K562 (cell line): ENCODE measurements around the gene PNPLA7. TPM values are rescaled to one million over a fixed set of nuclear protein-coding genes. Genes with fewer than 3 reads are reported as not detected.

Experiments
- ATAC-seq: fragments of 200-7000 bp; cut with Tn5 transposase; 3 replicates; pipeline ENCODE4 v1.9.1; 2020; ENCODE audit warnings: moderate library complexity
- BruUV-seq: library from RNA; stranded (reverse); fragments of 400-500 nt; replicated peaks from 2 replicates; lab custom pipeline; 2021; lab: Mats Ljungman, UMichigan
- CTCF ChIA-PET: fragments of 300-600 bp; formaldehyde crosslinking; extraction: SDS; loops from one replicate; lab custom pipeline; 2021; ENCODE audit warnings: low intra/inter-chr PET ratio; lab: Yijun Ruan, JAX
- POLR2A ChIA-PET: fragments of 300-600, 350-650 bp; sonication (Branson Sonifier 250); formaldehyde crosslinking; extraction: SDS; loops from one replicate; lab custom pipeline; 2021; ENCODE audit warnings: antibody characterized with exemption, inconsistent platforms; lab: Yijun Ruan, JAX
- DNase-seq, 4 experiments: peaks; one replicate each; pipeline versions ENCODE4 v3.0.0 to v3.0.0-alpha.2; 2011 to 2018; ENCODE audit warnings: low spot score in 3 of 4, mixed read lengths in 3 of 4; ENCODE audit errors: extremely low read depth in 1 of 4
- FAIRE-seq: peaks from 2 replicates; lab custom pipeline; 2011; peaks lifted over from hg19 to GRCh38; lab: Jason Lieb, UNC
- H2AFZ ChIP-seq: 2 replicates; pipeline ENCODE4 v1.6.0; 2011; ENCODE audit warnings: low read depth, low read length, control low read depth, inconsistent platforms
- H3K27ac ChIP-seq: fragments of 200-600 bp; 3 replicates; pipeline ENCODE4 v1.8.0; 2011; ENCODE audit warnings: low read depth, mild to moderate bottlenecking, control low read depth, inconsistent platforms, low read length, moderate library complexity, mixed read lengths; ENCODE audit errors: extremely low read depth
- H3K27me3 ChIP-seq, 2 experiments: fragments of 300-600 bp in 1 of 2; 2 replicates in 1 of 2; 3 replicates in 1 of 2; pipeline versions ENCODE4 v1.6.0 to v1.8.0; 2011; ENCODE audit warnings: inconsistent platforms in 2 of 2, low read length in 2 of 2, mild to moderate bottlenecking in 1 of 2, mixed read lengths in 1 of 2, moderate library complexity in 1 of 2; ENCODE audit not compliant: control insufficient read depth in 2 of 2, insufficient read depth in 2 of 2
- H3K36me3 ChIP-seq: fragments of 300-600 bp; 3 replicates; pipeline ENCODE4 v1.8.0; 2011; ENCODE audit warnings: mild to moderate bottlenecking, low read length, inconsistent platforms; ENCODE audit not compliant: control insufficient read depth, insufficient read depth
- H3K4me1 ChIP-seq, 2 experiments: fragments of 200-600 bp in 1 of 2; replicated peaks in 1 of 2; 2 replicates in 1 of 2; 3 replicates in 1 of 2; pipeline versions ENCODE4 v1.5.1 to v1.8.0; 2011; ENCODE audit warnings: inconsistent platforms in 2 of 2, low read length in 2 of 2, mild to moderate bottlenecking in 1 of 2, mixed read lengths in 1 of 2, moderate library complexity in 1 of 2; ENCODE audit not compliant: control insufficient read depth in 2 of 2, insufficient read depth in 2 of 2
- H3K4me2 ChIP-seq: 2 replicates; pipeline ENCODE4 v1.6.1; 2011; ENCODE audit warnings: low read length, control low read depth, inconsistent platforms, mixed read lengths; ENCODE audit not compliant: insufficient read depth
- H3K4me3 ChIP-seq: fragments of 200-600 bp; sonication (generic), shearing (Covaris generic); 2 replicates; pipeline ENCODE4 v1.5.1; 2016; ENCODE audit warnings: control low read depth, inconsistent platforms
- H3K79me2 ChIP-seq: fragments of 200-600 bp; 3 replicates; pipeline ENCODE4 v1.8.0; 2011; ENCODE audit warnings: low read length, inconsistent platforms; ENCODE audit not compliant: control insufficient read depth, insufficient read depth
- H3K9ac ChIP-seq, 2 experiments: 2 replicates each; pipeline versions ENCODE4 v1.6.0 to v1.6.1; 2011; ENCODE audit warnings: low read depth in 2 of 2, low read length in 2 of 2, control low read depth in 1 of 2, inconsistent platforms in 1 of 2, mild to moderate bottlenecking in 1 of 2, mixed read lengths in 1 of 2; ENCODE audit not compliant: insufficient read depth in 1 of 2
- H3K9me1 ChIP-seq: one replicate; pipeline ENCODE4 v1.6.0; 2011; ENCODE audit warnings: inconsistent platforms, mild to moderate bottlenecking, low read length, moderate library complexity; ENCODE audit not compliant: control insufficient read depth, insufficient read depth
- H3K9me3 ChIP-seq: replicated peaks from 2 replicates; pipeline ENCODE4 v1.5.1; 2011; ENCODE audit warnings: low read depth, low read length, inconsistent platforms; ENCODE audit not compliant: control insufficient read depth, insufficient read depth
- H4K20me1 ChIP-seq: replicated peaks from 2 replicates; pipeline ENCODE4 v1.6.1; 2011; ENCODE audit warnings: low read length, inconsistent platforms, mixed read lengths; ENCODE audit not compliant: control insufficient read depth, insufficient read depth
- ATF7 ChIP-seq: fragments of 450-650 bp; IDR thresholded peaks from 2 replicates; pipeline ENCODE4 v1.7.1; 2014; ENCODE audit warnings: mild to moderate bottlenecking, moderate library complexity
- KLF16 ChIP-seq: IDR thresholded peaks from 2 replicates; pipeline ENCODE4 v1.6.1; 2016; ENCODE audit warnings: antibody characterized with exemption
- MYNN ChIP-seq, 2 experiments: sonication (generic); formaldehyde crosslinking in 1 of 2; IDR thresholded peaks; 2 replicates each; pipeline versions ENCODE4 v1.5.0 to v1.6.1; 2016 to 2020; ENCODE audit warnings: antibody characterized with exemption in 1 of 2, missing genetic modification reagents in 1 of 2
- POLR2G ChIP-seq: fragments of 200-400 bp; formaldehyde crosslinking; IDR thresholded peaks from 2 replicates; pipeline ENCODE4 v1.6.1; 2017; ENCODE audit warnings: low read depth, mild to moderate bottlenecking, antibody characterized with exemption, low read length, moderate library complexity
- SMAD2 ChIP-seq: fragments of 150-350 bp; IDR thresholded peaks from 2 replicates; pipeline ENCODE4 v1.6.1; 2014; ENCODE audit warnings: low read depth, mild to moderate bottlenecking, low read length
- WGBS: fragments of 100-300 bp; shearing (Covaris generic); methylation state at CpG from one replicate; pipeline ENCODE4 v1.1.6; 2016; ENCODE audit warnings: low coverage, mixed read lengths; ENCODE audit not compliant: insufficient coverage; ENCODE audit errors: missing lambda C conversion rate; 5-methylcytosine and 5-hydroxymethylcytosine counted together
- in situ Hi-C: fragments of 300-500 bp; cut with MboI; formaldehyde crosslinking; loops from 4 replicates; pipeline ENCODE4 v1.15.0; 2018; ENCODE audit warnings: inconsistent platforms, mixed read lengths
- intact Hi-C: fragments of 100-400 bp; cut with micrococcal nuclease; formaldehyde crosslinking; loops from 2 replicates; pipeline ENCODE4 v1.14.2; 2022
- polyA plus RNA-seq, 8 experiments: library from polyadenylated mRNA; depleted of rRNA in 4 of 8; stranded (reverse) in 5 of 8; unstranded in 3 of 8; fragments of >200 nt; fragmentation: Nextera tagmentation in 2 of 8; fragmentation: Illumina TruSeq in 1 of 8; extraction: Ambion mirVana in 2 of 8; extraction: Trizol in 1 of 8; gene quantifications; 2 replicates each; pipeline versions ENCODE4 v1.2.1 to v1.2.3, GENCODE V29; 2011 to 2014; ENCODE audit warnings: inconsistent platforms in 1 of 8, missing spikeins in 1 of 8
- total RNA-seq, 7 experiments: library from RNA; depleted of rRNA in 6 of 7; stranded (reverse); fragments of >200 nt in 6 of 7; fragmentation: Illumina TruSeq in 2 of 7; extraction: Trizol in 2 of 7; gene quantifications; 2 replicates each; pipeline versions ENCODE4 v1.2.1 to v1.2.3, GENCODE V29; 2011 to 2021; ENCODE audit warnings: low replicate concordance in 1 of 7
- TF ChIP-seq, protein P1 (sequence below): fragments of 450-650 bp; formaldehyde crosslinking; IDR thresholded peaks from 2 replicates; pipeline ENCODE4 v1.4.0; 2022; ENCODE audit warnings: missing genetic modification characterization

Gene PNPLA7
- total and polyA plus RNA-seq, 9 of the 15 experiments (the other 6 are each of a cell fraction or from before 2014, with no cell fraction given), result 0.01 to 0.85 (median 0.19) TPM; not detected in 1

DNA sequence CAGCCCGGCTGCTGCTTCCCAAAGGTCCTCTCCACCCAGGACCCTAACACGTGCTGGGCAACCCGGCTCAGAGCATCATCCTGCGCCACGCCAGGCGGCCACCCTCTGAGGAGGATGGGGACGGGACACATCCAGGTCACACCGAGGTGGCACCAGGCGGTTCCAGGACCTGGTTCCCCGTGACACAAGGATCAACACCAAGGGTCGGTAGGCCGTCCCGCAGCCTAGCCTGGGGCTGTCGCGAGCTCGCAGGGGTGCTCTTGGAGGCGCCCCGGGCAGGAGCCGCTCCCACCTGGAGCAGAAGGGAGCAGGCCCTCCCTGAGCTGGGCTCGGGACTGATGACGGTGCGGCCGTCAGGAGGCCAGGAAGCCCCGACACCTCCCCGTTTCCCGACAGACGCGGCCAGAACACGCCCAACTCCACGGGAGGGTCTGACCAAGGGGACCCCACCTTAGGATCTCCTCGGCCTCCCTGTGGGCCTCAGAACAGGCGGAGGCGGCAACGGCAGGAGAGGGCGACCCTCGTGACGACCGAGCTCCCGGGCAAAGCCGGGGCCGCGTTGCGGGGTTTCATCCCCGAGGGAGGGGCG, 133.5 kb downstream of the PNPLA7 start:
- no peak overlapping the region for H3K4me2 ChIP-seq
- H3K9me1 ChIP-seq, result no peaks in the 10 kb centered on the region
- no peak overlapping the region for H3K9ac ChIP-seq
- CTCF ChIA-PET, result no interaction called here
- H2AFZ ChIP-seq, result no peak overlapping the region
- BruUV-seq, result no TSS peak
- POLR2A ChIA-PET, result interaction anchor here (0.7 kb wide), 1 partner anchor 115 kb away, joined by 3 read pairs; the partner anchor contains the start of gene NRARP
- no peak for FAIRE-seq
- H3K4me3 ChIP-seq, result no peak overlapping the region
- in situ Hi-C loops, result no loop called here
- H3K27ac ChIP-seq, result no peak overlapping the region
- H4K20me1 ChIP-seq, result no peaks in the 10 kb centered on the region
- intact Hi-C loops, result no loop called here
- H3K27me3 ChIP-seq, result no peaks in the 10 kb centered on the region
- no peaks in the 10 kb centered on the region for H3K9me3 ChIP-seq
- peaks cover 67% of the 10 kb centered on the region for H3K79me2 ChIP-seq
- H3K4me1 ChIP-seq, result peaks cover 25 to 47% of the 10 kb centered on the region in 2 experiments
- H3K36me3 ChIP-seq, result peaks cover 5% of the 10 kb centered on the region; the same call in 2 of the 3 replicates
- WGBS, result 95% methylated on average over 12 of the region's 45 CpGs
- TF ChIP-seq KLF16 (no peak), SMAD2 (no peak), MYNN (IDR thresholded peaks at IDR 0.05) (no peak), MYNN (CRISPR knock-in tag; IDR thresholded peaks at IDR 0.05) (no peak), ATF7 (no peak), POLR2G (peak; percentile 62)
- TF ChIP-seq, protein P1, sequence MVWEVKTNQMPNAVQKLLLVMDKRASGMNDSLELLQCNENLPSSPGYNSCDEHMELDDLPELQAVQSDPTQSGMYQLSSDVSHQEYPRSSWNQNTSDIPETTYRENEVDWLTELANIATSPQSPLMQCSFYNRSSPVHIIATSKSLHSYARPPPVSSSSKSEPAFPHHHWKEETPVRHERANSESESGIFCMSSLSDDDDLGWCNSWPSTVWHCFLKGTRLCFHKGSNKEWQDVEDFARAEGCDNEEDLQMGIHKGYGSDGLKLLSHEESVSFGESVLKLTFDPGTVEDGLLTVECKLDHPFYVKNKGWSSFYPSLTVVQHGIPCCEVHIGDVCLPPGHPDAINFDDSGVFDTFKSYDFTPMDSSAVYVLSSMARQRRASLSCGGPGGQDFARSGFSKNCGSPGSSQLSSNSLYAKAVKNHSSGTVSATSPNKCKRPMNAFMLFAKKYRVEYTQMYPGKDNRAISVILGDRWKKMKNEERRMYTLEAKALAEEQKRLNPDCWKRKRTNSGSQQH (CRISPR knock-in tag), result no peak
- TF ChIP-seq, all 486 proteins: peak for 1
- ATAC-seq (no peak), DNase-seq (no peak)
